ENCODE measurements around the gene ICAM2.
"Not testable (repeated sequence)": the region's sequence is repeated elsewhere in the genome, so short reads cannot be mapped to it uniquely, and the experiment has no call there.

The ICAM2 gene

GRCh38 chr17:64009571-64010402 lies 10.6 kb downstream of the ICAM2 start:
- TF ChIP-seq, protein P1, sequence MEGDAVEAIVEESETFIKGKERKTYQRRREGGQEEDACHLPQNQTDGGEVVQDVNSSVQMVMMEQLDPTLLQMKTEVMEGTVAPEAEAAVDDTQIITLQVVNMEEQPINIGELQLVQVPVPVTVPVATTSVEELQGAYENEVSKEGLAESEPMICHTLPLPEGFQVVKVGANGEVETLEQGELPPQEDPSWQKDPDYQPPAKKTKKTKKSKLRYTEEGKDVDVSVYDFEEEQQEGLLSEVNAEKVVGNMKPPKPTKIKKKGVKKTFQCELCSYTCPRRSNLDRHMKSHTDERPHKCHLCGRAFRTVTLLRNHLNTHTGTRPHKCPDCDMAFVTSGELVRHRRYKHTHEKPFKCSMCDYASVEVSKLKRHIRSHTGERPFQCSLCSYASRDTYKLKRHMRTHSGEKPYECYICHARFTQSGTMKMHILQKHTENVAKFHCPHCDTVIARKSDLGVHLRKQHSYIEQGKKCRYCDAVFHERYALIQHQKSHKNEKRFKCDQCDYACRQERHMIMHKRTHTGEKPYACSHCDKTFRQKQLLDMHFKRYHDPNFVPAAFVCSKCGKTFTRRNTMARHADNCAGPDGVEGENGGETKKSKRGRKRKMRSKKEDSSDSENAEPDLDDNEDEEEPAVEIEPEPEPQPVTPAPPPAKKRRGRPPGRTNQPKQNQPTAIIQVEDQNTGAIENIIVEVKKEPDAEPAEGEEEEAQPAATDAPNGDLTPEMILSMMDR (IDR thresholded peaks at IDR 0.05), result no peak
- peak; percentile 56 for DNase-seq (ENCODE audit: low spot score)
- Histone ChIP-seq H3K4me3 (no peak overlapping the region), H3K27ac (peak overlapping the region in 1 of 2 donors; percentile 35)

- Histone ChIP-seq H3K27ac (peak overlapping the region in 1 of 2 donors; percentile 8), H3K4me3 (no peak overlapping the region)
- DNase-seq (ENCODE audit: low spot score), result peak; percentile 62
- TF ChIP-seq, protein P1 (IDR thresholded peaks at IDR 0.05), result no peak
Measured at GRCh38 chr17:64008830-64009229, 11.6 kb downstream of the ICAM2 start.

GRCh38 chr17:64008346-64008745 lies 12.1 kb downstream of the ICAM2 start:
- TF ChIP-seq, protein P1 (IDR thresholded peaks at IDR 0.05), result no peak
- H3K4me3 ChIP-seq, result no peak overlapping the region
- no peak for DNase-seq (ENCODE audit: low spot score)
- H3K27ac ChIP-seq, result peak overlapping the region in 1 of 2 donors; percentile 48

- peak; percentile 75 for DNase-seq (ENCODE audit: low spot score)
- TF ChIP-seq, protein P1 (IDR thresholded peaks at IDR 0.05), result no peak
- Histone ChIP-seq H3K4me3 (no peak overlapping the region), H3K27ac (peak overlapping the region in 1 of 2 donors; percentile 48)
Measured at GRCh38 chr17:64007838-64008282, 12.6 kb downstream of the ICAM2 start.

DNA sequence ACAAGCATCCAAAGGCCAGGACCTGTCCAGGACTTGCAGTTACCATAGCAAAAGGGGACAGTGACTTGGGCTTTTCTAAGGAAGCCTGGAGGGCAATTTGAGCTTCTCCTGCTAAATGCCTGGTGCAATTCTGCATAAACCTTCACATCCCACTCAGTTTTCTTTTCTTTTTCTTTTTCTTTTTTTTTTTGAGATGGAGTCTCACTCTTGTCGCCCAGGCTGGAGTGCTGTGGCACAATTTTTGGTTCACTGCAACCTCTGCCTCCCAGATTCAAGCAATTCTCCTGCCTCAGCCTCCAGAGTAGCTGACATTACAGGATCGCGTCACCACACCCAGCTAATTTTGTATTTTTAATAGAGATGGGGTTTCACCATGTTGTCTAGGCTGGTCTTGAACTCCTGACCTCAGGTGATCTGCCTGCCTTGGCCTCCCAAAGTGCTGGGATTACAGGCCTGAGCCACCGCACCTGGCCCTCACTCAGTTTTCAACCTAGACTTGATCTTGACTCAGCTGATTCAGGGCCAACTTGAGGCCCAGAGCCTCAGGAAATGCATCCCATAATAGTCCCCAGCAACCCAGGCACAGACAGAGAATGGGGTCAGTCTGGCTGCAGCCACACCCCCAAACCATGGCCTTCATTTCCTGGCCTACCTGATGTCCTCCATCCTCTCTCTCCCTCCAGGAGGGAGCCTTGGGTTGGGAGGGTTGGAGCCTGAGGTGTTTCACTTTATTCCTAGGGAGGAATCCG lies 13.2 kb downstream of the ICAM2 start:
- H3K27ac ChIP-seq, result peak overlapping the region in 1 of 2 donors; percentile 48
- not testable (repeated sequence) for H3K4me3 ChIP-seq
- peak; percentile 49 for DNase-seq (ENCODE audit: low spot score)

- Histone ChIP-seq H3K27ac (peak overlapping the region in 1 of 2 donors; percentile 26), H3K4me3 (peak overlapping the region; percentile 11)
- TF ChIP-seq, protein P1 (IDR thresholded peaks at IDR 0.05), result no peak
- peak; percentile 64 for DNase-seq (ENCODE audit: low spot score)
Measured at GRCh38 chr17:64006361-64007088, 13.9 kb downstream of the ICAM2 start.

- Histone ChIP-seq H3K4me3 (peak overlapping the region; percentile 11), H3K27ac (peak overlapping the region in 1 of 2 donors; percentile 39)
- TF ChIP-seq, protein P1 (IDR thresholded peaks at IDR 0.05), result no peak
- DNase-seq (ENCODE audit: low spot score), result no peak
Measured at GRCh38 chr17:64005734-64006167, 14.7 kb downstream of the ICAM2 start.

Data from coronary artery (tissue), 2 donors.